NCI-H2107 (cell line): ENCODE results near the gene PRPSAP2.
"Not testable (repeated sequence)": the region's sequence is repeated elsewhere in the genome, so short reads cannot be mapped to it uniquely, and the experiment has no call there.

Source experiments
- DNase-seq: peaks from one replicate; lab custom pipeline; 2025; lab: John Stamatoyannopoulos, UW

PRPSAP2 gene

DNA sequence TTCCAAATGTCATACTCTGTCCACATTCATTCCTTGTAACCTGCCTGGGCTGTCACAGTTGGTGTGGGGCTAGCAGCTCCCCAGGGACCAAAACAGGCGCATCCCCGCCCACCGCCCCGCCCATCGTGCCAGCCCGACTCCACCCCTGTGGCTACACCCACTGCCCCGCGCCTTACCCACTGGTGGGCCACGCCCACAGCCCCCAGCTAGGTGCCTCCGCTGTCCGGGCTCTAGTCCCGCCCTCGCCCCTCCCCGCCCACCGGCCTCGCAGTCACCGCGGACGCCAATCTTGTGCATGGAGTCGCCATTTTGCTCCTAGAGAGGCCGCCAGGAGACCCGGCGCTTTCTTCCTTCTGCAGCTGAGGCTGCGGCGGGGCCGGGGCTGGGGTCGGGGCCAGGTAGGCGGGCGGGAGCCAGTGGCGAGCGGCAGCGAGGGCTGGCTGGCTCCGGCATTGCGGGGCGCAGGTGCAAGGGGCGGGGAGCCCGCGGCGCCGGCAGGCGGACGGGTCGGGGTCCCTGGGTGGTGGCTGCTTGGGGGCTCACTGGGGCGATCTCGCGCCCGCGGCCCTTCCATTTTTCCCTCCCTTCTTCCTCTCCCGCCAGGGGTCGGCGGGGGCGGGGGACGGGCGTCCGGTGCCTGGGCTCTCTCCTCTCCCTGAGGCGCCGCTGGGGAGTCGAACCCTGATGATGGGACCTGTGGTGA is at the start of gene PRPSAP2:
PRPSAP2 (plus strand) TSS at position 268 of the 703 bp plus-strand sequence. CDS start 7,703 bp downstream, outside the sequence.
- peak; percentile 90 for DNase-seq

DNA sequence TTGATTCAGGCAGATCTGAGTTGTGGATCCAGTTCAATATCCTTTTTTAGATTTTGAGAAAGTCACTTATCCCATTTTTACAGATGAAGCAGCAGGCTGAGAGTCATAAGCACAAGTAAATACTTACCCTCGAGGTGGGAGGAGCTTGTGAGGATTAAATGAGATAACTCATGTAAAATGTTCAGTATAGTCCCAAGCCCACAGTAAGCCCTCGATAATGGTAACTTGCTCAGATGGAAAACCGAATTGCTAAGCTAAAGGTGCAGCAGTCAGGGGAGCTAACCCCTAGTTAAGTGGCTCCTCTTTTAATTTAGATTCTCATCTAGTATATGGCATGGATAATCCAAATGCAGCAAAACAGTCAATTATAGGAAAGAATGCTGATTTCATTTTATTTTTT is 42.0 kb upstream of the PRPSAP2 start:
- not testable (repeated sequence) for DNase-seq

GRCh38 chr17:18816489-18817371 is 41.2 kb upstream of the PRPSAP2 start:
- not testable (repeated sequence) for DNase-seq

- DNase-seq, result not testable (repeated sequence)
Measured at GRCh38 chr17:18821430-18821829, 36.5 kb upstream of the PRPSAP2 start.

GRCh38 chr17:18827613-18828012 is 30.3 kb upstream of the PRPSAP2 start:
- DNase-seq, result not testable (repeated sequence)

DNA sequence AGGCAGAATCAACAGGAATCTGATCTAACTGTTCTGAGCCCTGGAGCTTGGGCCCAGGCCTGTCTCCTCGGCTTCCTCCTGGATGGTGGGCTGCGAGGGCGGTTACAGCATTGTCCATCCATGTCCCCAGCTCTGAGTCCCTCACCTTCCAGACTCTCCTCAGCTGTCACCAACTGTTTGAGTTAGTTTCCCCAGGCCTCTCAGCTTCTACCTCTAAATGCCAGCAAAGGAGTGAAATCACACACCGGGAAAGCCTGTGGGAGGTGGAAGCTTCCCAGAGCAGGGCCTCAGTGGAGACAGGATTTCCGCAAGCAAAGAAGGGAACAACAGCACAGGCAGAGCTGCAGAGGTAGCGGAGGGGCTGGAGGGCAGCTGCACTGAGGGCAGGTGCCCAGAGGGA is 9.4 kb upstream of the PRPSAP2 start:
- no peak for DNase-seq

DNA sequence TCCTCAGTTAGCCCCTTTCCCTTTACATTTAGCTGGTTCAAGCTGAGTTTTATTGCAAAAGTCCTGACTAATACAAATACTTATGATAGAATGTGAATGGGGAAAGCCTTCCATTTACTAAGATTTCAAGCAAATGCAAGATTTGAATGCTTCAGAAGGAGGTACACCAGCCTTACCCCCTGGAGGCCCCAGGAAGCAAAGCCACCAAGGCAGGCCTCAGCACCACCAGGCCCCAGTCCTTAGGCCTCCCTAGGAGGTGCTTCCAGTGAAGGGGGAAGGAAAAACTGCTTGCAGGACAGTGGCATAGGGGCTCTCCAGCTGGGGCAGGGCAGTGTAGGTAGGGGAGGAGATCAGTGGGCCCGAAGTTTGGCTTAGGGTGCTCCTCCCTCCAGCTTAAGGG is 7.3 kb upstream of the PRPSAP2 start:
- no peak for DNase-seq

- no peak for DNase-seq
Measured at GRCh38 chr17:18851201-18851600, 6.7 kb upstream of the PRPSAP2 start.

- no peak for DNase-seq
Measured at GRCh38 chr17:18854956-18855355, 3.0 kb upstream of the PRPSAP2 start.

DNA sequence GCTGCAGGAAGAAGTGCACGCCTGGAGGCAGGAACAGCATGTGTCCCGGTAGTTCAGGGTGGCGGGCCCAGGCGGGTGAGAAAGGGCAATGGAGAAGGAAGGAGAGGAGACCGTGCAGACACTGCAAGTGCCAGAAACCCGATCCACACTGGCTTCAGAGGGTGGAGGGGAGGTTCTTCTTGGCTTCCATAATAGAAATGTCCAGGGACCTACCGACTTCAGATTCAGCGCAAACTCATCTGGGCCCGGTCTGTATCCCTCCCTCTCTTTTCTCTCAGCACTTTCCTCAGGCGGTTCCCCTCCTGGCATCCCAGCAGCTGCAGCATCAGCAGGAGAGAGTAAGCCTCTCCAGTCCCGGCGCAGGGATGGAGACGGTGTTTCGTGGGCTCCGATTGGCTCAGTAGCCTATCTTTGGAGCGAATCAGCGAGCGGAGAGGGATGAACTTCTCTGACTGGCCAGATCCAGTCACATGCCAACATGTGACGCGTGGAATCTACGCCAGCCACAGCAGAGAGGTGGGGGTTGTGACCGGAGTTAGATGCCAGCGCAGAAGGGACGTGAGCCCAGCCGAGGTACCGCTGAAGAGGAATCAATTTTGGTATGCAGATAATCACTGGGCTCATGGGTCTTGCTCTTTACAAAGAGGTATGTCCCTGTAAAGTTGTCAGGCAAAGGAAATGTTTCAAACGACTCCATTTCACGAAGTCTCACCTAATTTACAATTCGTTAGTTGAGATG is 1.9 kb upstream of the PRPSAP2 start:
- peak; percentile 42 for DNase-seq

DNA sequence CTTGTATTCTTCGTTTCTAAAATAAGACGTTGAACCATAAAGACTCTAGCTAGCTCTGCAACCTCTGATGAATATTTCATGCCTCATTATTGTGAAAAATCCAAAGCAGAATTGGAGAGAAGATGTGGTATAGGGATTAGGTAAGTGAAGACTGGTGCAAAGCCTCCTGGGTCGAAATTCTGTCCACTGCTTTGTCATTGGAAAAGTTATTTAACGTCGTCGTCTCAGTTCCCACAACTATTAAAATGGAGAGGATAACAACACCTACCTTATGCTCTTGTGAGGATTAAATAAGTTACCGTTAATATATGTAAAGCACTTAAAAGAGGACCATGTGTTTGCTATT is 1.4 kb upstream of the PRPSAP2 start:
- no peak for DNase-seq

GRCh38 chr17:18858567-18859245 is 775 bp downstream of the PRPSAP2 start:
- DNase-seq, result no peak

GRCh38 chr17:18859256-18859655 is 1.3 kb downstream of the PRPSAP2 start:
- no peak for DNase-seq

DNA sequence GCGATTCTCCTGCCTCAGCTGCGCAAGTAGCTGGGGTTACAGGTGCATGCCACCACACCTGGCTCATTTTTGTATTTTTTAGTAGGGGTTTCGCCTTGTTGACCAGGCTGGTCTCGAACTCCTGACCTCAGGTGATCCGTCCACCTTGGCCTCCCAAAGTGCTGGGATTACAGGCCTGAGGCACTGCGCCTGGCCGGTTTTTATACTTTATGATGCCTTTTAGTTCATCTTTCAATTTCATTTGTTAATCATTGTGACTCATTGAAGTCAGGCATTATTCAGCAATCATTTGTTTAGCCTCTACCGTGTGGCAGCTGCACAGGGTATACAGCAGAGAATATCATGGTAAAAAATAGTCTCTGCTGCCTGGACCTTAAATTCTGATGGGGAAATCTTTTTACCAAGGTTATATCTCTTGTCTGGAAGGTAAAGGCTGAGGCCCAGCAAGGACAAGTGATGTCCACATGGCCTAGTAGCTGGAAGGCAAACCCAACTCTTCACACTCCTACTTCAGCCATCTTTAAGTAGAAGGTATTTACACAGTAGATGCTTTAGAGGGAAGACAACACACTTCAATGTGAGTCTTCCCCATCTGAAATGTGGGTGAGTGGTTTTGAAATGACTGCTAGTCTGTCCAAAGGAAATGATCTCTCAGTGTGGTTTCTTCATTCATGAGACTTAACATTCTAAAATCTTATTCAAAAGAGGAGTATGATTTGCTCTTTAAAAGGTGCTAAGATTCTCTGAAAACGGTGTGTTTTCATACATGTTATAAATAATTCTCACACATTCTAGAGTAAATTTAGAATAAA is 2.4 kb downstream of the PRPSAP2 start:
- DNase-seq, result no peak

GRCh38 chr17:18862011-18862410 is 4.1 kb downstream of the PRPSAP2 start:
- DNase-seq, result no peak

DNA sequence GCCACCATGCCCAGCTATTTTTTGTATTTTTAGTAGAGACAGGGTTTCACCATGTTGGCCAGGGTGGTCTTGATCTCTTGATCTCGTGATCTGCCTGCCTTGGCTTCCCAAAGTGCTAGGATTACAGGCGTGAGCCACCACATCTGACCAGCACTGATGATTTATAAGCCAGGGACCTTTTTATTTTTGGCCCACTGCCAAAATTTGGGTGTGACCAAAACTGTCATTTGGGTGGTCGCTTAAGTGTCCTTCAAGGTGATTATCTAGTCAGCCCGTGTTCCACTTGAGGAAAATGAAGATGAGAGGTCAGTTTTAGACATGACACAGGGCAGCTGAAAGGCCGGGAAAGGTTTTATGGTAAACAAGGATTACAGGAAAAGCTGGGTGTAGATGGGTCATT is 7.1 kb downstream of the PRPSAP2 start:
- not testable (repeated sequence) for DNase-seq

DNA sequence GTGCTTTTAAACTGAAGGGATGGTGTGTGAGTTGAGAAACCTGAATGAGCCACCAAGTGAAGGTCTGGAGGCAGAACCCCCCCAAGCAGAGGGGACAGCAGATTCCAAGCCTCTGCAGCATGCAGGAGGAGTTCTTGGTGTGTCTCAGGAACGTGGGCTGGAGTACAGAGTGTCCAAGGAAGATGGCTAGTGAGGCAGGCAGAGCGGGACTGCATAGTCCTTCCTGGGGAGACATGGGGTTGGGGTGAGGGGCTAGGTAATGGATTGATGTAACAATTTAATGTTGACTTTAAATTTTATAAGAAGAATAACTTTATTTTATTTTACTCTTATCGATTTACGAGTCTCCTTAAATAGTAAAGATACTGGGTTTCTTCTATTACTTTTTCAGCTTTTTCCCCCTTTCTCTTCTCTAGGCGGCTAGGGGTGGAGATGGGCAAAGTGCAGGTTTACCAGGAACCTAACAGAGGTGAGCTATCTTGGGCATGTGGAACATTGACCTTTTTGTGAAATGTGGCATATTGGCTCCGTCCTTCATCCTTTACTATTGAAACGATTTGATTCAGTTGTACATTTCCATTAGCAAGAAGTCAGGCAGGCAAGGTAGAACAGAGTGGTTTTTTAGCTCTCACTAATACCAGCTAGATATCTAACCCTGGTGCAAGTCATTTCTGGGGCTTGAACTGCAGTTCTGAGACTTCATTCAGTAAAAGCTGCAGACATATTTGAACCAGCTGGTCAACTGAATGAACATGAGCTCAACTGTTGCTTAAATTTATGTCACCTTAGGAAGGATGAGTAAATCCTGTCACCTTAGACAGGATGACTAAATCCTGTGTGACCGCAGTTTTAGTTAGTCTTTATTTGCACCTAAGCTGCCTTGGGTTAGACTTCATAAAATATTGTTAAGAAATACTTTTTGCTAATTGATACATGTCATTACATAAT is 9.2 kb downstream of the PRPSAP2 start:
- no peak for DNase-seq

- DNase-seq, result no peak
Measured at GRCh38 chr17:18877104-18877645, 19.2 kb downstream of the PRPSAP2 start.

GRCh38 chr17:18888766-18889290 is 30.9 kb downstream of the PRPSAP2 start:
- no peak for DNase-seq
